ENCODE data around the gene TTC28.

- no peak for TF ChIP-seq CTCF (IDR thresholded peaks at IDR 0.05)
- no peak for TF ChIP-seq POLR2A (IDR thresholded peaks at IDR 0.05)
These were observed 558.7 kb downstream of the TTC28 start for GRCh38 chr22:28120691-28121592.

Data from heart left ventricle (tissue), 13 donors.